Smooth muscle cell (in vitro differentiated cells): ENCODE results near the gene IZUMO1. TPM values are rescaled to one million over a fixed set of nuclear protein-coding genes. Genes with fewer than 3 reads are reported as not detected.

Experiments
- DNase-seq: peaks from one replicate; lab custom pipeline; 2025; ENCODE audit not compliant: unreplicated experiment; lab: John Stamatoyannopoulos, UW
- H2AFZ ChIP-seq: fragments of 200-600 bp; sonication (generic); 2 replicates; pipeline ENCODE4 v1.6.0; 2016; ENCODE audit warnings: antibody characterized with exemption, low read depth, mild to moderate bottlenecking
- H3F3A ChIP-seq: fragments of 200-600 bp; sonication (generic); 2 replicates; pipeline ENCODE4 v1.6.0; 2017; ENCODE audit warnings: antibody characterized with exemption, low read depth
- H3K27ac ChIP-seq: fragments of 200-600 bp; sonication (generic); 2 replicates; pipeline ENCODE4 v1.5.1; 2016; ENCODE audit warnings: low read depth, mild to moderate bottlenecking
- H3K27me3 ChIP-seq: fragments of 200-600 bp; sonication (generic); 2 replicates; pipeline ENCODE4 v1.6.1; 2016; ENCODE audit warnings: low read depth, mild to moderate bottlenecking
- H3K36me3 ChIP-seq: fragments of 200-600 bp; sonication (generic); 2 replicates; pipeline ENCODE4 v1.5.1; 2016; ENCODE audit warnings: low read depth
- H3K4me1 ChIP-seq: fragments of 200-600 bp; sonication (generic); 2 replicates; pipeline ENCODE4 v1.5.1; 2016; ENCODE audit warnings: low read depth
- H3K4me2 ChIP-seq: fragments of 200-600 bp; sonication (generic); 2 replicates; pipeline ENCODE4 v1.6.0; 2016; ENCODE audit warnings: mild to moderate bottlenecking
- H3K4me3 ChIP-seq: fragments of 200-600 bp; sonication (generic); 2 replicates; pipeline ENCODE4 v1.5.1; 2016; ENCODE audit warnings: mild to moderate bottlenecking
- H3K79me2 ChIP-seq: fragments of 200-600 bp; sonication (generic); 2 replicates; pipeline ENCODE4 v1.6.0; 2016; ENCODE audit warnings: low read depth, mild to moderate bottlenecking
- H3K9ac ChIP-seq: fragments of 200-600 bp; sonication (generic); 2 replicates; pipeline ENCODE4 v1.6.0; 2016; ENCODE audit warnings: low read depth
- H3K9me3 ChIP-seq: fragments of 200-600 bp; sonication (generic); replicated peaks from 2 replicates; pipeline ENCODE4 v1.5.1; 2016; ENCODE audit warnings: low read depth
- H4K20me1 ChIP-seq: fragments of 200-600 bp; sonication (generic); 2 replicates; pipeline ENCODE4 v1.6.0; 2016; ENCODE audit warnings: low read depth
- CTCF ChIP-seq: fragments of 200-600 bp; sonication (generic); IDR thresholded peaks from 2 replicates; pipeline ENCODE4 v1.5.1; 2017; ENCODE audit warnings: borderline replicate concordance, mild to moderate bottlenecking, antibody characterized with exemption; ENCODE audit not compliant: insufficient read depth, poor library complexity, severe bottlenecking
- WGBS: methylation state at CpG from one replicate; pipeline ENCODE4 v1.1.7; 2016; ENCODE audit warnings: low lambda C conversion rate; 5-methylcytosine and 5-hydroxymethylcytosine counted together
- polyA plus RNA-seq: library from polyadenylated mRNA; unstranded; fragments of >200 nt; fragmentation: Nextera tagmentation; extraction: Ambion mirVana; gene quantifications from 2 replicates; pipeline ENCODE4 v1.2.1, GENCODE V29; 2016
- total RNA-seq: library from RNA; depleted of rRNA; stranded (reverse); fragments of >200 nt; gene quantifications from 2 replicates; pipeline ENCODE4 v1.2.3, GENCODE V29; 2014

Gene IZUMO1
- total and polyA plus RNA-seq, 2 experiments from 2014 or later, result 0.45 TPM; not detected in 1

DNA sequence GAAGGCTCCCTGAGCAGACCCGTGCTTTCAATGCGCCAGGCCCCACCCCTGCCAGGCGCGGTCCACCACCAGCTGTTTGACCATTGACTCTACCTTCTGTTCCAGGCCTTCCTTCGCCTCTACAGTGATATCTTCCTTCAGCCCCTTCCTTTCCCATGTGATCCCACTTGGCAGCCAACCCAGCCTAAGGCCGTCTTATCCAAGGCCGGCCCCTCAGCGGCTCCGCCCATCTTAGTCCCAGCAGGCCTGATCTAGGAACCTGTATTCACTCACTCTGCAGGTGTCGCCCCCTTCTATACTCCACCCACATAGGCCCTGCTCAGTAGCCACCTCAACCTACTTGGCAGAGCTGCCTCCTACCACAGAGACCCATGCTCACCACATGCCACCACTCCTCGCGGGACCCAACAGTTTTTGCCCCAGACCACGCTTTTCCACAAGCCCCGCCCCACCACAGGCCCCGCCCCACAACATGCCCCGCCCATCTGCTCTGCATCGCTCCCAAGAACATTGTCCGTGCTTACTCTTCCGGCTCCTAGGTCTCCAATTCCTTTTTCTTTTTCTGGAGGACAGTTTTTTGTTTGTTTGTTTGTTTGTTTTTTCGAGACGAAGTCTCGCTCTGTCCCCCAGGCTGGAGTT lies 9.2 kb downstream of the IZUMO1 start:
- no peaks in the 10 kb centered on the region for H3F3A ChIP-seq
- no peaks in the 10 kb centered on the region for H3K36me3 ChIP-seq
- H3K4me3 ChIP-seq, result no peak overlapping the region
- H3K27me3 ChIP-seq, result no peaks in the 10 kb centered on the region
- H3K27ac ChIP-seq, result no peak overlapping the region
- no peak for DNase-seq
- peaks cover 9% of the 10 kb centered on the region for H3K4me1 ChIP-seq
- no peak overlapping the region for H3K4me2 ChIP-seq
- H2AFZ ChIP-seq, result no peak overlapping the region
- no peak overlapping the region for H3K9ac ChIP-seq
- no peaks in the 10 kb centered on the region for H3K9me3 ChIP-seq
- no peak for TF ChIP-seq CTCF
- H3K79me2 ChIP-seq, result no peaks in the 10 kb centered on the region
- no peaks in the 10 kb centered on the region for H4K20me1 ChIP-seq
- 66% methylated on average over 21 of the region's 22 CpGs for WGBS

- no peaks in the 10 kb centered on the region for H3K27me3 ChIP-seq
- 1% methylated on average over 38 of the region's 38 CpGs for WGBS
- H3K27ac ChIP-seq, result no peak overlapping the region
- H3F3A ChIP-seq, result no peaks in the 10 kb centered on the region
- no peaks in the 10 kb centered on the region for H3K79me2 ChIP-seq
- no peak for TF ChIP-seq CTCF
- H3K9ac ChIP-seq, result peak overlapping the region; percentile 15
- no peaks in the 10 kb centered on the region for H4K20me1 ChIP-seq
- no peaks in the 10 kb centered on the region for H3K9me3 ChIP-seq
- H2AFZ ChIP-seq, result peak overlapping the region; percentile 84
- peaks cover 9% of the 10 kb centered on the region for H3K4me1 ChIP-seq
- H3K4me3 ChIP-seq, result peak overlapping the region; percentile 53
- H3K36me3 ChIP-seq, result no peaks in the 10 kb centered on the region
- DNase-seq, result no peak
- H3K4me2 ChIP-seq, result peak overlapping the region; percentile 85
Measured at GRCh38 chr19:48735031-48735615, 11.6 kb downstream of the IZUMO1 start.

- H3K79me2 ChIP-seq, result no peaks in the 10 kb centered on the region
- no peaks in the 10 kb centered on the region for H3K36me3 ChIP-seq
- H3K27me3 ChIP-seq, result no peaks in the 10 kb centered on the region
- 95% methylated on average over 9 of the region's 9 CpGs for WGBS
- no peak for DNase-seq
- no peak for TF ChIP-seq CTCF
- H3K9me3 ChIP-seq, result no peaks in the 10 kb centered on the region
- peak overlapping the region; percentile 53 for H3K4me3 ChIP-seq
- H4K20me1 ChIP-seq, result no peaks in the 10 kb centered on the region
- no peak overlapping the region for H3K9ac ChIP-seq
- peak overlapping the region; percentile 85 for H3K4me2 ChIP-seq
- H3K4me1 ChIP-seq, result peaks cover 9% of the 10 kb centered on the region
- H3K27ac ChIP-seq, result no peak overlapping the region
- H3F3A ChIP-seq, result no peaks in the 10 kb centered on the region
- H2AFZ ChIP-seq, result peak overlapping the region; percentile 84
Measured at GRCh38 chr19:48734625-48735024, 12.1 kb downstream of the IZUMO1 start.

DNA sequence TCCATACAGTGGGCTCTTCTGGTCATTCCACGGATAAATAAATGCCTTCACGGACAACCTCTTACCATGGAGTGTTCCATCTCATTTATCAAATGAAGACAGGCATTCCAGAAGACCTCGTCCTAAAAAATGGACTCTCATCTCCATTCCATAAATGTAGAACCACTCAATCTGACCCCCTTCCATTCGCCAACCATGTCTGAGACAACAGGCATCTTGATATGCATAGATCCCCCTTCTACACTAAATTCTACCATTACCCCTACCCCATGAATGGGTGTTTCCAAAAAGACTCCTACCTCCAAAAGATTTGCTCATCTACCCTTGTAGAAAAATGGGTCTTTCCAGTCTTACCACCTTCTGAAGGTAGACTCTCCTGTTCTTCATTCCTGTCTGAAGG lies 15.3 kb downstream of the IZUMO1 start:
- no peak overlapping the region for H3K4me2 ChIP-seq
- H3K27me3 ChIP-seq, result no peaks in the 10 kb centered on the region

More for the DNA sequence above, 15.3 kb downstream of the IZUMO1 start:
- Histone ChIP-seq H3K9ac (no peak overlapping the region), H4K20me1 (no peaks in the 10 kb centered on the region), H3K27ac (no peak overlapping the region), H3K79me2 (no peaks in the 10 kb centered on the region), H3K4me3 (no peak overlapping the region), H3K36me3 (no peaks in the 10 kb centered on the region), H3K9me3 (no peaks in the 10 kb centered on the region), H2AFZ (no peak overlapping the region), H3F3A (no peaks in the 10 kb centered on the region), H3K4me1 (no peaks in the 10 kb centered on the region)
- DNase-seq, result no peak
- no peak for TF ChIP-seq CTCF
- WGBS, result 93% methylated on average over 4 of the region's 4 CpGs
